ENCODE data around the gene TEX38.
"Not testable (repeated sequence)": the region's sequence is repeated elsewhere in the genome, so short reads cannot be mapped to it uniquely, and the experiment has no call there.

Gene TEX38

DNA sequence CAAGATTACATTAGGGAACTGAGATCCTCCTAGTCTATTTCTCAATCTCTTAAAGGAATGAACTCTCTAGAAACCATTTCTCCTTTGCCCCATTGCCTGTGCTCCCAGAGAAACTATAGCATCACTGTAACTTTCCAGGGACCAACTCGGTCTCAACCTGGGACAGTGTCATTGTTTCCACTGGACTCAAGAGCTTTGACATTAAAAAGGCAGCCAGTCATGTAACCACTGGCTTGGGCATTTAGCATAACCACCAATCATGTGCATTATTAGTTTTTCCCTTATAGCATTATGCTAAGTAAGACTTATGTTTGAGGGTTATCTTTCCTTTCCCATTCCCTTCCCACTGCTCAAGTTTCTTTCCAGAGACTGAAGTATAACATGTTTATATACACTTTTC is 18.2 kb downstream of the TEX38 start:
- DNase-seq = no peak

DNA sequence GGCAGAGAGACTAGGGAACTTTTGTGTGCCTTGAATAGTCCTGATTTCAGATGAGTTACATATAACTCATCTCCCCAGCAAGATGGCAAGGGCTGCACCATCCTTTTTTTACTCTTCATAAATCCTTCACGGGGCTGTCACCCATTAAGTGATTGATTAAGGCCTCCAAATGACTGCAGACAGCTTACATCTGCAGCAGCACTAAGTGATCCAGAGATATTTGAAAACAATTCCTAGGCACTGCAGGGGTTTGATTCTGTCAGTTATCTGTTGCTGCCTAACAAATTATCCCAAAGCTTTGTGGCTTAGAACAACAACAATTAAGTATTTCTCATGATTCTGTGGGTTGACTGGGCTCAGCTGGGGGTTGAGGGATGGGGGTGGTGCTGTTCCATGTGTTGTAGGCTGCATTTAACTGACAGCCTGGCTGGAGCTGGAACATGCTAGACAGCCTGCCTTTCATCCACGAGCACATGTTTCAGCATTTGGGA is 19.3 kb downstream of the TEX38 start:
- no peak for DNase-seq

DNA sequence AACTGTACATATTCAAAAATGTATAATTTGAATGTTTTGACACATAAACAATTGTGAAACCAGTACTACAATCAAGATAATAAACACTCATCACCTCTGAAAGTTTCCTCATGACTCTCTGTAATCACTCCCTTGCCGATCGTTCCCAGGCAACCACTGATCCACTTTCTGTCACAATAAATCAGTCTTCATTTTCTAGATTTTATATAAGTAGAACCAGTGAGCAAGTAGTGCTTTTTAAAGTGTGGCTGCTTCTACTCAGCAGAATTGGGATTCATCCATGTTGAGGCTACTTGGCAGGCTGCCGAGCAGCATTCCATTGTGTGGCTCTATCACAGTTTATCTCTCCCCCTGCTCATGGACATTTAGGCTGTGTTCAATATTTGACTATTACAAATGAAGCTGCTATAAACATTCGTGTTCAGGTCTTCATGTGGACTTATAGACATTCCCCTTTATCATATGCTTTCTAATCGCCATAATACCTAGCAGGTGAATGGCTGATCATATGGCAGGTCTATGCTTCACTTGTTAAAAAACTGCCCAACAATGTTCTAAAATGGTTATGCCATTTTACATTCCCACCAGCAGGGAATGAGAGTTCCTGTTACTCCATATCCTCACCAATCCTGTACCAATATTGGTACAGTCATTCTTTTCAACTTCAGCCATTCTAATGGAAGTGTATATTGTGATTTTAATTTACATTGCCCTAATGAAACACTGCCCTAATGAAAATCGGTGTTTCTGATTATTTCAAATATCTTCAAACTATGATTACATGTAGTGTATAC is 20.5 kb downstream of the TEX38 start:
- no peak for DNase-seq

DNA sequence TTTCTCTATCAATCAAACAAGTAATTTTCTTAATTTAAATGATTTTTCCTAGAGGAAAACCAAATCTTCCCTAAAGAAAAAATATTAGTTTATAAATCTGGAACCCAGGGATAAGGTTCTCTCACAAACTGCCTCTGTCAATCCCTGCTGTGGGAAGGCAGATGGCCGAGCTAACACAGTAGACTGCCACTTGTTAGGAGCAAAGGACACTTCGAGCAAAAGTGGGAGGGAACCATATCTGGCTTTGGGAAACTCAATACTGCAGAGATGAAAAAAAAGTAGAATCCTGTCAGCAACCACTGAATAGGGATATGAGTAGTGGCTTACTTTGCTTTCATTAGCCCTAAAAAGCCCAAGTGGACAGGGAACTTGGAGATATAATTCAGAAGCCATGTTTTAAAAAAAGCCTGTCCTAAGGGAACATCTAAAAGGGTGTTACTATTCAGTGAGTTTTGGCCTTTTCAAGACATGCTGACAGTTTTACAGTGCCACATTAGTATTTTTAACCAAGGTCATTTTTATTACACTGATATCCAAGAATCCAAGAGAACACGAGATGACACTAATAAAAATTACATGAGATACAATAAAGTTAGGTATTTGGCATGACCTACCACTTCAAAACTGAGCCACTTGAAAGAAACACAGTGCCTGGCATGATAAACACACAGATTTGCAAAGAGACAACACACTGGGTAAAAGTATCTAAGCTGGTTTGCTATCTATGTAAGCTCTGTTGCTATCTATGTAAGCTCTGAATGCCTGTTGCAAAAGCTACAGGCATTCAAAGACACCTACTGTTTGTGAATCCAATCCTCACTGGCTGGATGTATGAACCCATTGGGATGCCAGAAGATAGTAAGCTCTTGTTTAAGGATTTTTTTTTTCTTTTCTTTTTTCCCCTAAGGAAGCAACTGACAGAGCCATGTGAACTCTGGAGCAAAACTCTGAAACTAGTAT is 21.4 kb downstream of the TEX38 start:
- DNase-seq = no peak

DNA sequence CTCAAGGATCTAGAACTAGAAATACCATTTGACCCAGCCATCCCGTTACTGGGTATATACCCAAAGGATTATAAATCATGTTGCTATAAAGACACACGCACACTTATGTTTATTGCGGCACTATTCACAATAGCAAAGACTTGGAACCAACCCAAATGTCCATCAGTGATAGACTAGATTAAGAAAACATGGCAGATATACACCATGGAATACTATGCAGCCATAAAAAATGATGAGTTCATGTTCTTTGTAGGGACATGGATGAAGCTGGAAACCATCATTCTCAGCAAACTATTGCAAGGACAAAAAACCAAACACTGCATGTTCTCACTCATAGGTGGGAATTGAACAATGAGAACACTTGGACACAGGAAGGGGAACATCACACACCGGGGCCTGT is 23.0 kb downstream of the TEX38 start:
- DNase-seq = not testable (repeated sequence)

DNA sequence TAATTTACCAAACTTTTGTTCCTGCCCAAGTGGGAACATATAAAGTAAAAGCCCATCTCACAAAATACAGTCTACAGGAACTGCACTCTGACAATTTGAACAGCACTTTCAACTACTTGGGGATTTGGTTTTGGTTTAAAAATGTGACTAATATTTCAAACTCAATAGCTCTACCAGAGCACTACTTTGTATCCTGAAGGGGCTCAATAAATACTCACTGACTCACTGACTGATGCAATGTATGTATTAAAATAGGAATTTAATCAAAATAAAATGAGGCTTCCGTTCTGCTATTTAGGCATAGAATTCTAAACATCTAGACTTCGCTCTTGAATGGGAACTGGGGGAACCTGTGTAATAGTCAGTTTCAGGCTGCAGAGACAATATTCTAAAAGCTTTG is 25.4 kb downstream of the TEX38 start:
- no peak for DNase-seq

DNA sequence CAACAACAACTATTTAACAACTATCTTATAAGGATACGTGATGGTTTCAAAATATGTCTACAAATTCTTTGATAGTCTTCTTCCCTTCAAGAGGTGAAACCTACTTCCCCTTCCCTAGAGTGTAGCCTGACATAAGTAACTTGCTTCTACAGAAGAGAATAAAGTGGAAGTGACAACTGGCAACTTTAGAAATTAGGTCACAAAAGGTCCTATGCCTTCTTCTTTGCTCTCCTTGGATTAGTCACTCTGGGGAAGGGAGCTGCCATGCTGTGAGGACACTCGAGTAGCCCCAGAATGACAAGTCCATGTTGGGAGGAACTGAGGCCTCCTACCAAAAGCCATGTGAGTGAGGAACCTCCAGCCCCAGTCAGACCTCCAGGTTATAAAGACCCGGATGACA is 28.0 kb downstream of the TEX38 start:
- DNase-seq = no peak

DNA sequence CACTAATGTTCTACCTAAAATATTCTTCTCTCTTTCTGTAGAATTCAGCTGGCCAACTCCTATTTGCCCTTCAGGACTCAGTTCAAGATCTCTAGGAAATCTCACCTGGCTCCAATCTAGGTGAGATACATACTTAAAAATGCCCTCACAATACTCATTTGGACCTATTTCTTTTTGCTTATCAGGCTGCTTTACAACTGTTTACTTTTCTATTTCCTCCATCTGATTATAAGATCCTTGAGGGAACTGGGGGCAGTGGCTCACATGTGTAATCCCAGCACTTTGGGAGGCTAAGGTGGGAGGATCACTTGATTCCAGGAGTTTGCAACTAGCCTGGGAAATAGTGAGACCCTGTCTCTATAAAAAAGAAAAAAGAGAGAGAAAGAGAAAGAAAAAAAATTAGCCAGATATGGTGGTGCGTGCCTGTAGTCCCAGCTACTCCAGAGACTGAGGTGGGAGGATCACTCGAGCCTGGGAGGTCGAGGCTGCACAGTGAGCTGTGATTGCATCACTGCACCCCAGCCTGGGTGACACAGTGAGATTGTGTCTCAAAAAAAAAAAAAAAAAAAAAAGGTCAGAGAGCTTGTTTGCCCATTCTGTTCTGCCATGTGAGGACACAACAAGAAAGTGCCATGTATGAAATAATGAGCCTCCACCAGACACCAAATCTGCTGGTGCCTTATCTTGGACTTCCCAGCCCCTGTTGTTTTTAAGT is 32.4 kb downstream of the TEX38 start:
- no peak for DNase-seq

DNA sequence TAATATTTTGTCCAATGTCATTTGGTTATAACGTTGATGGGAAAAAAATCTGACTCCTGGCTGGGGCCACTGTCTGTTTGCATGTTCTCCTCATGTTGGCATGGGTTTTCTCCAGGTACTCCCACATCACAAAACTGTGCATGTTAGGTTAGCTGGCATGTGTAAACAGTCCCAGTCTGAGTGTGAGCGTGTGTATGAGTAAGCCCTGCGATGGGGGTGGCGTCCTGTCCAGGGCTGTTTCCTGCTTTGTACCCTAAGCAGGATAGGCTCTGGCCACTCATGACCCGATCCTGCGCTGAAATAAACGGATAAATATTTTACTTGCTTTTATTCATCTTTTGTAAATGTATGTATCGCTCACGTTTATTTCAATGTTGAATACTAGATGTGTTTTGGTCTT is 33.8 kb downstream of the TEX38 start:
- DNase-seq = no peak

DNA sequence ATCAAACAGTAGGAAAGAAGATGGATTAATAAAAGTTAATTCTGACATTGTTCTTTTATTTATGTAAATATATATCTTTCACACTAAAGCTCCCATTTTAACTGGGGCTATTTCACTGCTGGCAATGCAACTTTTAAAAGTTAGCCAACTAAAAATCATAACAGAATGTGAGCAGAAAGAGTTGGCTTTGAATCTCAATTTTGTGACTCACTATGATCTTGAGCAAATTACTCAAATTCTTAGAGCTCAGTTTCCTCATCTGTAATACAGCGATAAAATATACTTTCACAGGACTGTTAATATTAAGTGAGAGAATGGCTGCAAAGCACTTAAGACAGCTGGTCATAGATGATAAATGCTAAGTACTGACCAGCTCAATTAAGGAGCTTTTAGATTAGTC is 36.5 kb downstream of the TEX38 start:
- no peak for DNase-seq

DNA sequence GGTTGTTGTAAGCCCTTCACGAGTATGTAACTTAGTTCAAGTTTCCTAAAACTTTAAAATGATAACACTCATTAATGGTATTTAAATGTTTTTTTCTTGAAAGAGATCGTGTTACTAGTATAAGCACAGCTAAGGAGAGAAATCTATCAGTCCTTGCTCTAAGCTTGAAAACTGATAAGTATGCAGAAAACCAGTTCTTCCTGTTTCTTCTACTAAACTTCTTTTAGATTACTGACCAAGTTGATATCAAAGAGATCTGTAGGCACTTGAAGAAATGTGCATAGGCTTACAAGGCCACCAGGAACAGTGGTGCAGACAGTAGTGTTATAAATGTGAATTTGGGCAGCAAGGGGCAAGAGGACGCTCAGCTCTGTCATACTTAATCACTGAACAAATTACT is 43.3 kb downstream of the TEX38 start:
- no peak for DNase-seq

DNA sequence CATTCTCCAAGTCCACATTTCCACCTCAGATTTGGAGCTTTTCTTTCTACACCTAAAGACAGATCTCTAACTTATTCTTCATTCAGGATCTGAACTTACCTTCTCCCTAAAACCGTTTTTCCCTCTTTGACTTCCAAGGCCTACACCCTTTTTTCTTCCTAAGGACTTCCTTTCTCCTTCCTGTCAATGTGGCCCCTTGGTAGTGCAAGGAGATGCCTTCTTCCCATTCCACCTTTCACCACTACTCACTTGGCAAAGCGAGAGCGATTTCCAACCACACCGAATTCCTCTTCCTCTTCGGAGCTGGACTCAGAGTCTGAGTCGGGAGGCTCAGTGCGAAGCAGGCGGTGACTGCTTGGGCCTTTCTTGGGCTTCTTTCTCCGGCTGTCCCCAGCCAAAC is 46.0 kb downstream of the TEX38 start:
- no peak for DNase-seq

DNA sequence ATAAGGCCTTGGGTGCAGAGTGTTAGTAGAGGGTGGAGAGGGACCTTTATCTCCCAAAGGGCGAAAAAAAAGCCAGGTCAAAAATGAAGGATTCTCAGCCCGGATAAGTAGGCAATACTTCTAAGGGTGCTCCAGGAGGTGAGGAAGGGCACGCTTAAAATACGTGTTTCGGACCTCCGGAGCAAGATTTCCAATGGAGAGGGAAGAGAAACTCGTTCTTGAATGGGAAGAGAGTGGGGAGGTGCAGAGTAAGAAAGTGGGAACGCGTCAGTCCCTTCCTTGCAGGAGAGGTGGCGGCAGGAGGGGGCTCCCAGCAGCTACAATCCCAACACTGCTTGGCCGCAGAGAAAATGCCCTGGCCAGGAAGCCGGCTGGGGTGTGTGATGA is 46.7 kb downstream of the TEX38 start:
- DNase-seq = no peak

DNA sequence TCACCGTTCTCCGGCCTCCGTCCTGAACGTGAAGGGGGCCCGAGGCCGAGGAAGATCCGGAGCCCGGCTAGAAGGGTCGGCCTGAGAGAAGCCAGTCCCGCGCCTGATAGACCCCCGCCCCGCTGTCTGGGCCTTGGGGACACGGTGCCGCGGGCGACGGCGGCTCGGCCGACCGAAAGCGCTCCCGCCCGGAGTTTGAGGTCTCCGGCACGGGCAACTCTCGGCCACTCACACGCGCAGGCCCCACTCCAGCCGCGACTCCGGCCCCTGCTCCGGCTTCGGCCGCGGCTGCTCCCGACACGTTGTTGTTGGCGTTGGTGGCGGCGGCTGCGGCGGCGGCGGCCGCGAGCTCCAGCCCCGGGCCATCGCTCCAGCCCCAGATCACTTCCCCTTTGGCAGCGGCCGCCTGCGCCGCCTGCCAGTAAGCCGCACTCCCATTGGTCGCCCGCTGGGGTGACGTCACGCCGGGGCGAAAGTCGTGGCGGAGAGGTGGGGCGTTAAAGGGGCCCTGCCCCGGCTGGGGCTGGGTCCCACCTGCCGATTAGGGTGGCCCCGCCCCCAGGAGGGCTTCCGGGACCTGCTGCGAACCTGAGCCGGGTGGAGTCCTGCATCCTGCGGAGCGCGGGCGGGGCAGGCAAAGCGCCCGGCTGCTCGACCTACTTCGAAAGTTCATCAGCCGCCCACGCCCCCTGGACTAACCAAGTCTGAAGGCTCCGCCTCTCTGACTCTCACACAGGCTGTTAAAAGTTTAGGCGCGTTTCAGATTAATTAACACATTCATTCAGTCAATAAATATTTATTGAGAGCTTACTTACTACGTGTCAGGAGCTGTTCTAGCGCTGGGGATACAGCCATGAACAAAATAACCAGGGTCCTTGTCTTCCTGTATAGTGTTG is 47.3 kb downstream of the TEX38 start, which contains the start of gene EFCAB14:
Gene EFCAB14, minus strand, starts transcription at position 388 of the 896 bp plus-strand sequence. CDS start 1,027 bp downstream, outside the sequence.
- DNase-seq = peak; percentile 99

DNA sequence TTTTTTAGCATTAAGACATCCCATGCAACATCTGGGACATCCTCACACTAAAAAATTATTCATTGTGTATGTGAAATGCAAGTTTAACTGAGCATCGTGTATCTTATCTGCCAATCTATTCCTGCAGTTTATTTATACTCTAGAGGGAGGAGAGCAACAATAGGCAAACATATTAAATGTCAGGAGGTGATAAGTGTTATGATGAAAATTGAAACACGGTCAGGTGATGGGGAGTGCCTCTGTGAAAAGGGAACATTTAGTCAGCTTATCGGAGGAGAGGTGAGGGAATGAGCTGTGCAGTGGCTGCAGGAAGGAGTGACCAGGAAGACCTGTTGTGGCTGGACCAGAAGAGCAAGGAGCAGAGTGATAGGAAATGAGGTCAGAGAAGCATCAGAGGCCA is 48.0 kb downstream of the TEX38 start:
- no peak for DNase-seq

DNA sequence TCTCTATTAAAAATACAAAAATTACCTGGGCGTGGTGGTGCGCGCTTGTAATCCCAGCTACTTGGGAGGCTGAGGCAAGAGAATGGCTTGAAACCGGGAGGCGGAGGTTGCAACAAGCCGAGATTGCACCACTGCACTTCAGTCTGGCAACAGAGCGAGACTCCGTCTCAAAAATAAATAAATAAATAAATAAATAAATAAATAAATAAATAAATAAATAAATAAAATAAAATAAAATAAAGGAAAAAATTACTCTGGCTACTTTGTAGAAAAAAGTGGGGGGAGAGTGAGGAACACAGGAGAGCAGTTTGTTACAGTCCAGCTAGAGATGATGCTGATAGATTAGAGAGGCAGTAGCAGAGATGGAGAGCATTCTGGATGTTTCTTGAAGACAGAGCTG is 48.7 kb downstream of the TEX38 start:
- DNase-seq = not testable (repeated sequence)

DNA sequence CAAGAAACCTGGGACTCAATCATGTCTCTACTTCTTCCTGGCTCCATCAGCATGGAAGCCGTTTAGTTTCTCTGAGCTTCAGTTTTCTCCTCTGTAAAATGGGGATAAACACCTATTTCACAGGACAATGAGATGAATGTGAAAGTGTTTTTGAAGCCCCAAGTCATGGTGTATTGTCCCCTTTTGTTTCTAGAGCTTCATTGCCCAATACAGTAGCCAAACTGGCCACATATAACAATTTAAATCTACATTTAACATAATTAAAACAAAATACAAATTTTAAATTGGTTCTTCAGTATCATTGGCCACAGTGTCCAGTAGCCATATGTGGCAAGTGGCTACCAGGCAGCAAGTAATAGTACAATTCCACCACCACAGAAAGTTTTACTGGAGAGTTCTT is 49.5 kb downstream of the TEX38 start:
- DNase-seq = no peak

DNA sequence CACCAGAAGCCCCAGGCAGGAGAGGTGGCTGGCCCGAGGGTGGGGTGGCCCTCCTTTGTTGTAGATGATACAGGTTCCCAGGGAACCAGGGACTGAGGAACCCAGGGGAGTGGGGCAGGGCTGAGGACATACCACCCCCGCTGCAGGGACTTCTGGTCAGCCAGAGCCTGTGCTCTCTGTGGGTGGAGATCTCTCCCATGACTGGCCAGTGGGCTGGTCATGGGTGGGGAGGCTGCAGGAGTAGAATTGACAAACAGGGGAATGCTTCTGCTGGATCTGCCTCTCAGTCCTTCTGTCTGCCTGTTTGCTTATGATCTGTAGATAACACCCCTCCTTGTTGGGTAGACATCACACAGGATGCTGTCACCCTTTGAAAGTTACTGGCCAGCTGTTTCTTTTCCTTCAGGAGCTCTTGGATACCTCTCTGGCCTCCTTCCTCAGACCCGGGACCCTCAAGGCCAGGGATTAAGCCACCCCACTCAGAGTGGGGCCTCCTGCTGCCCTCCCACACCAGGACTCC is 50.1 kb downstream of the TEX38 start:
- DNase-seq = no peak
